Esophagus muscularis mucosa (tissue), 4 donors: ENCODE measurements around the gene RAMP3.

Experiments used
- CTCF ChIP-seq, 3 experiments: fragments of 200-600 bp in 2 of 3; fragments of 450-650 bp in 1 of 3; sonication (generic) in 2 of 3; IDR thresholded peaks; one replicate each; pipeline ENCODE4 v1.5.1; 2017 to 2019; ENCODE audit warnings: antibody characterized with exemption in 3 of 3, mild to moderate bottlenecking in 2 of 3, moderate library complexity in 1 of 3
- EP300 ChIP-seq: sonication (generic); formaldehyde crosslinking; IDR thresholded peaks from one replicate; pipeline ENCODE4 v1.6.1; 2017; ENCODE audit warnings: antibody characterized with exemption
- POLR2AphosphoS5 ChIP-seq, 2 donors: sonication (generic); formaldehyde crosslinking; IDR thresholded peaks; one replicate each; pipeline ENCODE4 v1.6.1; 2017; ENCODE audit warnings: antibody characterized with exemption in 2 of 2

- no peak for TF ChIP-seq CTCF (IDR thresholded peaks at IDR 0.05)
- no peak for TF ChIP-seq EP300
- TF ChIP-seq POLR2AphosphoS5 (IDR thresholded peaks at IDR 0.05), result no peak
These were observed 9.0 kb upstream of the RAMP3 start for GRCh38 chr7:45148653-45148973.
